OCI-LY7 (cell line): ENCODE data around the gene OMG.

Experiments used
- CTCF ChIP-seq: fragments of 200-600 bp; sonication (generic); conservative IDR thresholded peaks from 2 replicates; pipeline ENCODE4 v1.5.1; 2014; ENCODE audit warnings: mild to moderate bottlenecking, antibody characterized with exemption, low read length, moderate library complexity, mixed read lengths
- EZH2phosphoT487 ChIP-seq: fragments of 200-600 bp; sonication (generic); IDR thresholded peaks from 2 replicates; pipeline ENCODE4 v1.6.1; 2018; ENCODE audit warnings: low read depth, borderline replicate concordance, mild to moderate bottlenecking, mixed run types, antibody characterized with exemption, low read length, moderate library complexity, mixed read lengths

GRCh38 chr17:31295489-31295871 lies 1.6 kb downstream of the OMG start:
- TF ChIP-seq CTCF (no peak), EZH2phosphoT487 (no peak)
